Measurements from ENCODE around the gene SF3B2. TPM values are rescaled to one million over a fixed set of nuclear protein-coding genes. Genes with fewer than 3 reads are reported as not detected.
"Not testable (repeated sequence)": the region's sequence is repeated elsewhere in the genome, so short reads cannot be mapped to it uniquely, and the experiment has no call there.

SF3B2 gene
- total RNA-seq, 2 donors from 2014 or later, result 112 to 255 TPM

DNA sequence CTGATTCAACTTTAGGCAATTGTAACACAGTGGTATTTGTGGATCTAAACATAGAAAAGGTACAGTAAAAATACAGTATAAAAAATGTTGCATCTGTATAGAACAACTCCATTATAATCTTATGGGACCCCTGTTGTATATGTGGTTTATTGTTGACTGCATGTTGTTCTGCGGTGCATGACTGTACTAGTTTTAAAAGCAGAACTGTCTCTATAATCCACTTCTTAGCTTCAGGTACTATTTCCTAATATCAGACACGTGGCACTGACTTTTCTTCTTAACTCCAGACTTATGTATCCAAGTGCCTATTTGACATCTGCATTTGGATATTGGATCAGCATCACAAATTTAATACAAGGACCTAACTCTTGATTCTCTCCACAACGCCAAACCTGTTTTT lies 59.0 kb downstream of the SF3B2 start:
- no peaks in the 10 kb centered on the region for H3K9me3 ChIP-seq
- H3K4me1 ChIP-seq, result peaks cover 31% of the 10 kb centered on the region
- 87 to 95% methylated on average over 3 of the region's 3 CpGs for WGBS, 2 donors
- ATAC-seq (no peak), DNase-seq (no peak)
- no peaks in the 10 kb centered on the region for H3K27me3 ChIP-seq
- no peak overlapping the region for H3K27ac ChIP-seq
- no peaks in the 10 kb centered on the region for H3K36me3 ChIP-seq (replicated peaks in 1 of 2; ENCODE audit: insufficient read depth in 1 of 2, low read depth in 2 of 2)
- TF ChIP-seq, protein P1, sequence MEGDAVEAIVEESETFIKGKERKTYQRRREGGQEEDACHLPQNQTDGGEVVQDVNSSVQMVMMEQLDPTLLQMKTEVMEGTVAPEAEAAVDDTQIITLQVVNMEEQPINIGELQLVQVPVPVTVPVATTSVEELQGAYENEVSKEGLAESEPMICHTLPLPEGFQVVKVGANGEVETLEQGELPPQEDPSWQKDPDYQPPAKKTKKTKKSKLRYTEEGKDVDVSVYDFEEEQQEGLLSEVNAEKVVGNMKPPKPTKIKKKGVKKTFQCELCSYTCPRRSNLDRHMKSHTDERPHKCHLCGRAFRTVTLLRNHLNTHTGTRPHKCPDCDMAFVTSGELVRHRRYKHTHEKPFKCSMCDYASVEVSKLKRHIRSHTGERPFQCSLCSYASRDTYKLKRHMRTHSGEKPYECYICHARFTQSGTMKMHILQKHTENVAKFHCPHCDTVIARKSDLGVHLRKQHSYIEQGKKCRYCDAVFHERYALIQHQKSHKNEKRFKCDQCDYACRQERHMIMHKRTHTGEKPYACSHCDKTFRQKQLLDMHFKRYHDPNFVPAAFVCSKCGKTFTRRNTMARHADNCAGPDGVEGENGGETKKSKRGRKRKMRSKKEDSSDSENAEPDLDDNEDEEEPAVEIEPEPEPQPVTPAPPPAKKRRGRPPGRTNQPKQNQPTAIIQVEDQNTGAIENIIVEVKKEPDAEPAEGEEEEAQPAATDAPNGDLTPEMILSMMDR (IDR thresholded peaks at IDR 0.05), result no peak
- TF ChIP-seq POLR2A (IDR thresholded peaks at IDR 0.05), result no peak
- intact Hi-C loops (cut with DNase I), result no loop called here
- no peak overlapping the region for H3K4me3 ChIP-seq

DNA sequence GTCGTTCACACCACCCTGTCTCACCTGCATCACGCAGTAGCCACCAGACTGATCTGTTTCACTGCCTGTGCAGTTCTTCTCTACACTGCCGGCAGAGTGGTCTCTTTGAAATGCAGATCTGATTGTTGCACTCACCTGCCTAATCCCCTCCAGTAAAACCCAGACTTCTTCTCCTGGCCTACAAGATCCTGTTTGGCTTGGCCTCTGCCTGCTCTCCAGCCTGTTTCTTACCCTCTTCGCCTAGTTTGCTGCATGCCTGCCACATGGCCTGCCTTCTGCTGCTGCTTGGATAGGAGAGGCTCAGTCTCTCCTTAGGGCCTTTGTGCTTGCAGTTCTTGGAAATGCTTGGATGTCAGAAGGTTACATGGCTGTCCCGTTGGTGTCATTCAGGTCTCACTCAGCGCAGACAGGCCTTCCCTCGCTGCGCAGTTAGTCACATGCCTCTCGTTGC lies 59.9 kb downstream of the SF3B2 start:
- no peak for ATAC-seq
- WGBS, 2 donors, result 83 to 92% methylated on average over 9 of the region's 9 CpGs
- no peak for TF ChIP-seq POLR2A (IDR thresholded peaks at IDR 0.05)
- TF ChIP-seq, protein P1 (IDR thresholded peaks at IDR 0.05), result no peak
- Histone ChIP-seq H3K4me1 (peaks cover 32% of the 10 kb centered on the region), H3K36me3 (replicated peaks in 1 of 2; ENCODE audit: insufficient read depth in 1 of 2, low read depth in 2 of 2) (no peaks in the 10 kb centered on the region), H3K4me3 (no peak overlapping the region), H3K9me3 (no peaks in the 10 kb centered on the region), H3K27ac (no peak overlapping the region), H3K27me3 (no peaks in the 10 kb centered on the region)
- no peak for DNase-seq
- intact Hi-C loops (cut with DNase I), result no loop called here

DNA sequence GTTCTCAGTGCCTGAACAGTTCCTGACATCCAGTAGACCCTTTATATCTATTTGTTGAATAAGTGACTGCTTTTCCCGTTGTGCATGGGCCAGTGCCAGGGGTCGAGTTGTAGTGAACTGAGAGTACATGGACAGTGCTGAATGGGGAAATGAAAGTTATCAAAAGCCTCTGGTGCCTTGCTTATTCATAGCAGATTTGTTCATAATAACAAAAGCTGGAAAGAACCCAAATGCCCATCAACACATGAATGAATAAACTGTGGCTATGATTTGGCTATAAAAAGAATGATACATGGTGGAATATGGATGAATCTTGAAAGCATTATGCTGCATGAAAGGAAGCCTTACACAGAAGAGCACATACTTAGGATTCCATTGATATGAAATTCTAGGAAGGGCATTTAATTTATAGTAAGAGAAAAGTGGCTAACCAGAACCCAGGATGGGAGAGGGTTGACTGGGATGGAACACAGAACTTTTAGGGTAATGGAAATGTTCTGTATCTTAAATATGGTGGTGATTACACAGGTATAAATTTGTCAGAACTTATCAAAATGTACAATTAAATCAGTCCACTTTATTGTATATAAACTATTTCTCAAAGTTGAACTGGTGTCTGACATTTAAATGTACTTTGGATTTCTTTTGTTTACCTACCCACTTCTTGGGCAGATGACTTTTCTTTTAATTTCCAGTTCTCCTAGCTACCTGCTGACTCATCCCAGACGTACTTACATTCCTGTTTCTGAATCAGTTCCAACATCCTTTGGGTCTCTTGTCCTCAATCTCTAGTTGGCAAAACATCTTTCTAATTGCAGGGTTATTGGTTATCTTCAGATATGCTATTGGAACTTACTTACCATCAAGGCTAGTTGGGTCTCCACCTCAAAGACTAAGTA lies 60.7 kb downstream of the SF3B2 start:
- WGBS, 2 donors, result 6 to 10% methylated on average over 3 of the region's 3 CpGs
- intact Hi-C loops (cut with DNase I), result no loop called here
- DNase-seq (peak in 2 of 4 donors; percentile 16), ATAC-seq (peak; percentile 56)
- Histone ChIP-seq H3K36me3 (replicated peaks in 1 of 2; ENCODE audit: insufficient read depth in 1 of 2, low read depth in 2 of 2) (no peaks in the 10 kb centered on the region), H3K4me3 (no peak overlapping the region), H3K9me3 (no peaks in the 10 kb centered on the region), H3K27me3 (no peaks in the 10 kb centered on the region), H3K27ac (peak overlapping the region in 2 of 4 donors; percentile 15 to 38), H3K4me1 (peaks cover 32% of the 10 kb centered on the region)
- TF ChIP-seq, protein P1 (IDR thresholded peaks at IDR 0.05), result no peak
- TF ChIP-seq POLR2A (IDR thresholded peaks at IDR 0.05), result no peak

DNA sequence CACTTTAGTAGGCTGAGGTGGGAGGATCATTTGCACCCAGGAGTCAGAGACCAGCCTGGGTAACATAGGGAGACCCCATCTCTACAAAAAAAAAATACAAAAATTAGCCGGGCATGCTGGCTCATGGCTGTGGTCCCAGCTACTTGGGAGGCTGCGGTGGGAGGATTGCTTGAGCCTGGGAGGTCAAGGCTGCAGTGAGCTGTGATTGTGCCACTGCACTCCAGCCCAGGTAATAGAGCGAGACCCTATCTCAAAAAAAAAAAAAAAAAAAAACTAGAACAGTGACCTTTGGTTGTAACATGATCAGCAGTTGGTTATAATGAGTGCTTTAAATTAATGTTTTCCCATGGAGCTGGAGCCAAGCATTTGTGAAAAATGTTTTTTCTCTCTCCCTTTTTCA lies 62.8 kb downstream of the SF3B2 start:
- H3K9me3 ChIP-seq; ATAC-seq; intact Hi-C loops (cut with DNase I); DNase-seq; H3K27me3 ChIP-seq; H3K4me3 ChIP-seq; H3K36me3 ChIP-seq (replicated peaks in 1 of 2; ENCODE audit: insufficient read depth in 1 of 2, low read depth in 2 of 2): not testable (repeated sequence)
- Histone ChIP-seq H3K4me1 (peaks cover 46% of the 10 kb centered on the region), H3K27ac (peak overlapping the region in 2 of 4 donors; percentile 15 to 62)
- 30 to 31% methylated on average over 3 of the region's 3 CpGs for WGBS, 2 donors

DNA sequence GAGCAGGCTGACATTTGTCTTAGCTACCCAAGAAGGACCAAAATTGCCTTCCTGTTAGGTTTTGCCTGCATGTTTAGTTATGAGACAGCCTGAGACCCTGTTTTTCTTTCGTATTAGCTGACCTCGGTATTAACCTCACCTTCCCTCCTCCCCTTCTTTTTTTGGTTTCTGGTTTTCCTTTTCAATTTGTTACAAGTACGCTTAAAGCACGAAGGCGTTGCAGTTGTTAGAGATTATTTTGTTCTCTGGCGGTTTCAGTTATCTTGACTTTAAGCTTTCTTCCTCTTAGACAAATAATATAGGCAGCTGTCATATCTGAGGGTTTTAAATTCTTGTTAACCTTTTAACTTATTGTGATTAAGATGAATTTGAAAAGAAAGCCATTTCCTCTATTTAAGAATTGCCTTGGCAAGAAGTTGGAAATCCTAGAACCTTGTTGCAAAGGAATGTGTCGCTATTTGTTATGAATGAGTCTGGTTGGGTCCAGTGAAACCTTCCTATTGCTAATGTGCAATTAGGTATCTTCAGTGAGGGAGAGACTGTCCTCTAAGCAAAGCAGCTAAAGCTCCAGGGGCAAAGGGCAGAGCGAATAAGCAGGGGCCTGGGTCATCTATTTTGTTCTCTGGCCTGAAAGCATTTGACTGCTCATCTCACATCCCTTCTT lies 63.6 kb downstream of the SF3B2 start:
- ATAC-seq, result no peak
- Histone ChIP-seq H3K4me3 (no peak overlapping the region), H3K27me3 (no peaks in the 10 kb centered on the region), H3K4me1 (peaks cover 54% of the 10 kb centered on the region), H3K36me3 (replicated peaks in 1 of 2; ENCODE audit: insufficient read depth in 1 of 2, low read depth in 2 of 2) (no peaks in the 10 kb centered on the region), H3K9me3 (no peaks in the 10 kb centered on the region), H3K27ac (peak overlapping the region in 3 of 4 donors; percentile 15 to 62 (median 32))
- TF ChIP-seq, protein P1 (IDR thresholded peaks at IDR 0.05), result no peak
- no peak for TF ChIP-seq POLR2A (IDR thresholded peaks at IDR 0.05)
- no peak for DNase-seq
- 22 to 24% methylated on average over 8 of the region's 8 CpGs for WGBS, 2 donors
- intact Hi-C loops (cut with DNase I), result no loop called here

Measured in body of pancreas (tissue), 4 donors.